ENCODE measurements around the gene MMP2.
A peak's percentile ranks its signal among the peaks of the same experiment; 100 is the strongest.

The MMP2 gene

DNA sequence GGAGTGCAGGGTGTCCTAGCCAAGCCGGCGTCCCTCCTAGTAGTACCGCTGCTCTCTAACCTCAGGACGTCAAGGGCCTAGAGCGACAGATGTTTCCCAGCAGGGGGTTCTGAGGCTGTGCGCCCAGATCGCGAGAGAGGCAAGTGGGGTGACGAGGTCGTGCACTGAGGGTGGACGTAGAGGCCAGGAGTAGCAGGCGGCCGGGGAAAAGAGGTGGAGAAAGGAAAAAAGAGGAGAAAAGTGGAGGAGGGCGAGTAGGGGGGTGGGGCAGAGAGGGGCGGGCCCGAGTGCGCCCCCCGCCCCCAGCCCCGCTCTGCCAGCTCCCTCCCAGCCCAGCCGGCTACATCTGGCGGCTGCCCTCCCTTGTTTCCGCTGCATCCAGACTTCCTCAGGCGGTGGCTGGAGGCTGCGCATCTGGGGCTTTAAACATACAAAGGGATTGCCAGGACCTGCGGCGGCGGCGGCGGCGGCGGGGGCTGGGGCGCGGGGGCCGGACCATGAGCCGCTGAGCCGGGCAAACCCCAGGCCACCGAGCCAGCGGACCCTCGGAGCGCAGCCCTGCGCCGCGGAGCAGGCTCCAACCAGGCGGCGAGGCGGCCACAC, at the start of gene MMP2:
TSS of gene MMP2 (plus strand) at position 372 of the 603 bp plus-strand sequence. CDS start 282 bp downstream, outside the sequence.
- FAIRE-seq (no peak), DNase-seq (ENCODE audit: insufficient read length, low spot score) (peak; percentile 48)
- TF ChIP-seq POLR2A (IDR thresholded peaks at IDR 0.05; ENCODE audit: low read depth, low read length), result no peak

DNA sequence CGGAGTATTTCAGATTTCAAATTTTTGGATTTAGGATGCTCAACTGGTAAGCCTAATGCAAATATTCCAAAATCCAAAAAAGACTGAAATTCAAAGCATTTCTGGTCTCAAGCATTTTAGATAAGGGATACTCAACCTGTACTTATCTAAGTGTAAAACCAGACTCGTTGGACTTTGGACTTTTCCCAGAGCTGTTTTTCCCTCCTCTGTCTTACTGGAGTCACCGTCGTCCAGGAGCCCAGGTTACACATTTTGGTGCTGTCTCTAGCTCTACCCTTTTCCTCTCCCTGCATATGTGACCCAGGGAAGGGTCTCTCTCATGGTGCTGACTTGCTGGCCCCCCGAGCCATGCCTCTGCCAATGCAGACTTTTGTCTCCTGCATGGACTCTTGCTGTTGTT, 46.0 kb upstream of the MMP2 start:
- TF ChIP-seq POLR2A (IDR thresholded peaks at IDR 0.05; ENCODE audit: low read depth, low read length), result no peak
- FAIRE-seq (no peak), DNase-seq (ENCODE audit: insufficient read length, low spot score) (no peak)

DNA sequence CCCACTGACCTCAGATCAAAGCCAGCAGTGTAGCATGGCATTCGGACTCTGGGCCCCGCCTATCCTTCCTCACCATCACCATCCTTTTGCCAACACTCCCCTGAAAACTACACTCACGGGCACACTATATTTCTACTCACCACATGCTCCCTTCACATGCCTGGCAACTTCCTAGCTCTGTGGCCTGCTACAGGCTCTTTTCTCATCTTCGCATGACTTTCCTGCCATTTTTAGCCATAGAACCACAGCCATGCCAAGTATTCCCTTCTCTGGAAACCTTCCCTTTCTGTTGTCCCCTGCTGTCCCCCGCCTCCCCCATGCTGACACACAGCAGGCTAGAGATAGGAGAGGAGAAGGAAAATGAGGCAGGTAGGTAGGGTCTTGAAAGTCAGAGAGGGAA, 45.5 kb upstream of the MMP2 start:
- FAIRE-seq, result no peak
- TF ChIP-seq POLR2A (IDR thresholded peaks at IDR 0.05; ENCODE audit: low read depth, low read length), result no peak
- DNase-seq (ENCODE audit: insufficient read length, low spot score), result no peak

DNA sequence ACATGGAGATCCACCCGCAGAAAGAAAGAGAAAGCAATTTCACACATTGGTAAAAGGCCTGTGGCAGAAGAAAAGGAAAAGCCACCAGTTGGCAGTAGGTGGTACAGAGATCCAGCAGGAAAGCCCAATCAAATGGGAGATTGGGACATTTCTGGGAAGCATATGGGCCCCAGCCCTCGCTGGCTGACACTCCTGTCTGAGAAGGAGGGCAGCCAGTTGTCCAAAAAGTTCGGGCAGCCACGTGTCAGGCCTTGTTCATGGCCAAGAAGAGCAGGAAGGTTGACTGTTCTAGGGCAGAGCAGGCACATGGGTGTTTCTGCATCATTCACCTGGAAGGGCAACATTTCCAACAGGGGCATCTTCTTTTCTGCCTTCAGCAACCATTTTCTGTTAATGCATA, 45.0 kb upstream of the MMP2 start:
- no peak for TF ChIP-seq POLR2A (IDR thresholded peaks at IDR 0.05; ENCODE audit: low read depth, low read length)
- FAIRE-seq, result no peak
- no peak for DNase-seq (ENCODE audit: insufficient read length, low spot score)

DNA sequence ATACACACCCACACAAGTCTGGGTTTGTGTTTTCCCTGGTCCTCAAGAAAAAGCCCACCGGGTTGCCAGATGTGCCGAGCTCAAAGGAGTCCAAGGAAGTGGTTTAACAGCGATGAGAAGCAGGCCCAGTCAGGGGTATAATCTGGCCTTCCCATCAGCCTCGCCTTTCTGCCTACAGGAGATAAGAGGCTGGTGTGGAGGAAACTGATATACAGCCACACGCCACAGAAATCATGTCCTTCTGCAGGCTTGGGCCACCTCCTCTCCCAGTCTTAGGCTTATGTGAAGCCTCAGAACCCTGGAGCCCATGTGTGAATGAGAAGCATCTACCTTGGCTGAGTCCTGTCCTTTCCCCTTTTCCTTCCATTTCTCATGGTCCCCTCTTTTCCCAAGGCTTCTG, 43.6 kb upstream of the MMP2 start:
- no peak for TF ChIP-seq POLR2A (IDR thresholded peaks at IDR 0.05; ENCODE audit: low read depth, low read length)
- FAIRE-seq (no peak), DNase-seq (ENCODE audit: insufficient read length, low spot score) (no peak)

DNA sequence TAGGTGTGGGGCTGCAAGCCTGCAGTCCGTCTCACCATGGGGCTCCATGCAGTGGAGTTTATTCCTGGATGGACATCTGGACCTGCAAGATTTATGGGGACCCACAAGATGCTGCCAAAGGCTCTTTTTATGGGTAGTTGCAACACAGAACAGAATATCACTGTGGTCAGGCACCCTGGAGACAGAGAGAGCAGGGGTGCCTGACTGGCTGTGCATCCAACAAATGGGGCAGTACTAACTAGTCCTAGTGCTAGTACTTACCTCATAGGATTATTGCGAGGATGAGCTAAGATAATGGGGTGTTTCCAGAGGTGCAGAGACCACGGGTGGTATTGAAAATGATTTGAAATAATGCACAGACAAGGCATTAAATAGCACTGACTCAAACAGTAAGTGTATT, 42.4 kb upstream of the MMP2 start:
- DNase-seq (ENCODE audit: insufficient read length, low spot score) (no peak), FAIRE-seq (no peak)
- TF ChIP-seq POLR2A (IDR thresholded peaks at IDR 0.05; ENCODE audit: low read depth, low read length), result no peak

DNA sequence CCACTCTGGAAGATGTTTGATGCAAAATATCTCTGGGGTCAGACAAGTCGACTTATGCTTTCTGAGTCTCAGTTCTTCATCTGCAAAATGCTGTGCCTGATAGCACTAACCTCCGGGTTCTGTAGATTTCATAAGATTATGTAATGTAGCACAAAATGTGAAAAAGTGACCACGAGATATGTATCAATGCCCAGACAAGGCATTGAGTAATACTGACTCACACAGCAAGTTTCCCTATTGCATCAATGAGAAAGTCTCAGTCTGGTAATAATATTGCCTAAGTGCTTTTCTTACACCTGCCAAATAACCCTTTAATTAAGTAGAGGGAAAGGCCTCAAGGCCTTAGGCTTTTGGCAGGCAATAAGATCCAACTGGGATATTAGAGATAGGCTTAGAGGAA, 41.4 kb upstream of the MMP2 start:
- no peak for TF ChIP-seq POLR2A (IDR thresholded peaks at IDR 0.05; ENCODE audit: low read depth, low read length)

DNA sequence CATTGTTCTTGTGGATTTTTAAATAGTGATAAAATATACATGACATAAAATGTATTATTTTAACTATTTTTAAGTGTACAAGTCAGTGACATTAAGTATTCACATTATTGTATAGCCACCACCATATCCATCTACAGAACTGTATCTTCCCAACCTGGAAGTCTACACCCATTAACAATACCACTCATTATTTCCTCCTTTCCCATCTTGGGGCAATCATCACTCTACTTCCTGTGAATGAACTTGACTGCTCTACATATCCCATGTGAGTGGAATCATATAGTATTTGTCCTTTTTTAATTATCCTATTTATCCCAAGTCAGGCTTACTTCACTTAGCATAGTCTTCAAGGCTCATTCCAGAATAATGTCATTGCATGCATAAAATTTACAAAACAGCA, 40.7 kb upstream of the MMP2 start:
- no peak for DNase-seq (ENCODE audit: insufficient read length, low spot score)
- no peak for FAIRE-seq
- TF ChIP-seq POLR2A (IDR thresholded peaks at IDR 0.05; ENCODE audit: low read depth, low read length), result no peak

More for the DNA sequence above, 41.4 kb upstream of the MMP2 start:
- FAIRE-seq (no peak), DNase-seq (ENCODE audit: insufficient read length, low spot score) (no peak)

DNA sequence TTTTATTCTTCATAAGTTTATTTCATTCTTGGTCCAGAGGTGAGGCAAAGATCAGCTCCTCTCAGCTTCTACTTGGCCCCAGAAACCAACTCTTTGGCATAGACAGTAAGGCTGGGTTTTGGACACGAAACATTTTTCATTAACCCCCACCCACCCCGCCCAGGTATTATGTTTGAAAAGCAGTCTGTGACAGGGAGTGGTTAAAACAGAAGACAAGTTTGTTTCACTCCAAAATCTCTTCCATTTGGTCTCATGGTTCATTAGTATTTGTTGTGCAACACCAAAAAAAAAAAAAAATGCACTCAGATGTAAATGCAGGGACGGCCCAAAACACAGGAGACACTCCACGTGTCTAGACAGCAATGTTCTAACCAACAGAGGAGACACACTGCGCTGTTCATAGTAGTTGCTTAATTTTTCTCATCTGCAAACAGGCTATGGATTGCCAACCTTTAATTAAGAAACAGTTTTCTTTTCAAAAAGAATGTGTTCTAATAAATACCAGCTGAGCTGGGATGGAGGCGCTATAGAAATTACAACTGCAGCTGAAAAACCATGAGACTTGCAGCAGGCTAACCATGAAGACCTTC, 39.8 kb upstream of the MMP2 start:
- no peak for FAIRE-seq
- no peak for TF ChIP-seq POLR2A (IDR thresholded peaks at IDR 0.05; ENCODE audit: low read depth, low read length)
- no peak for DNase-seq (ENCODE audit: insufficient read length, low spot score)

DNA sequence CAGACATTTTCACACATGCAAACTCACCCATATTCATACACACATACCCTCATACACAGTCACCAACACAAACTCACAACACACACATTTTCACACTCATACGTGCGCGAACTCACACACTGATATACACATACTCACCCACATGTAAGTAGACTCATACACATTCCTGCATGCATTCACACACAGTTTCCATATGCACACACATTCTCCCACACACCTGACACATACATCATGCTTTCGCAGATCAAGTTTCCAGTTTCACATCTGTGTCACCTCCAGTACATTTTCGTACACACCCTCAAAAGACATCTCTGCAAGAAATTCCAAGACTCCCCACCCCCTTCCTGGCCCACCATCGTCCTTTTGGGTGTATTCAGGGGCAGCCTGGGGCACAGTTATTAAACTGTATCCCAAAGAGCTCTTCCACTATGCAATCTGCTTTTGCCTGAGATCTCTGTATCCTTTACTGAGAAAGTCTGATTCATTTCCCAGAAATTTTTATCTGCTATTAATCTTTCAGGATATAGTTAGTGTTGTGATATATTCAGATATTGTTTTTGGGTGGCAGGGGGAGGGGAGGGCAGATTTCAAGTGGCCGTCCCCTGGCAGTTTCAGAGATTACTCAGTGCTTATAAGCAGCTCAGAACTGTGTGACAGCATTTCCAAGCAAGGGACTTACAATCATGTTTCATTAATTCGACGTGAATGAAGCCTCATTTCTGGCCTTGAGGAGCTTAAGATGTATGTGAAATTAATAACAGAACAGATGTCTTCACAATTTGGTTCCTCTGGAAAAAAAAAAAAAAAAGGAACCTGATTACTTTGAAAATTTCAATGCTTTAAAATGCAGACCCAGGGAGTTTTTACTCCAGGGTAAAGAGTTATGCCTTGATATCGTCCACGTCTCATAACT, 35.3 kb upstream of the MMP2 start:
- no peak for FAIRE-seq
- no peak for DNase-seq (ENCODE audit: insufficient read length, low spot score)
- no peak for TF ChIP-seq POLR2A (IDR thresholded peaks at IDR 0.05; ENCODE audit: low read depth, low read length)

DNA sequence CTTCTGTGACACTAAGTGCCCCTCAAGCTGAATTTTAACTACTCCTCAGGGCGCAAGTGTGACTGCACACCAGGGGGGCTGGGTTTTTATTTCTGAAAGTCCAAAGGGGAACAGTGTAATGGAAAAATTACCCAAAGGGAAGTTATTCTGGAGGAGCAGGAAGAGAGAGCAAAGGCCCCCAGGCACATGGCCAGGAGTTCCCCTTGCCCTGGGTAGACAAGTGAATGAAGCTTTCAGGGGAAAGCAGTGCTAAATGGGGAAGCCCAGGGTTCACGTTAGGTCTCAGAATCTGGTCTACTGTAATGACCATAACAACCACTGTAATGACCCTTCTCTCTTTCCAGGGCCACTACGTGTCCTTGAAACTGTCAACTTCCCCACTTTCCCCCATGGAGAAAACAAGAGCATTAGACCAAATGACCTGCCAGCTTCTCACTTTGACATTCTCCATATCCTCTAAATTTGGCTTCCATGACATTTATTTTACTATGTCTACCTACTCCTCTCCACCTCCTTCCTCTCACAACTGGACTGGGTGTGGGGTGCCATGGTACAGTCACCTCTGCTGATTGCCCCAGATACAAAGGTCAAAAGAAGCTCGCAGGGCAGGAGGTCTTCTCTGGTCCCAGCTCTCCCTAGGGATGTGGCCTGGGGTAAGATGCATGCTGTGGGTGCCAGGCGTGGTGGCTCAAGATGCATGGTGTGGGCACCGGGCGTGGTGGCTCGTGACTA, 34.1 kb upstream of the MMP2 start:
- DNase-seq (ENCODE audit: insufficient read length, low spot score) (no peak), FAIRE-seq (no peak)
- TF ChIP-seq POLR2A (IDR thresholded peaks at IDR 0.05; ENCODE audit: low read depth, low read length), result no peak

DNA sequence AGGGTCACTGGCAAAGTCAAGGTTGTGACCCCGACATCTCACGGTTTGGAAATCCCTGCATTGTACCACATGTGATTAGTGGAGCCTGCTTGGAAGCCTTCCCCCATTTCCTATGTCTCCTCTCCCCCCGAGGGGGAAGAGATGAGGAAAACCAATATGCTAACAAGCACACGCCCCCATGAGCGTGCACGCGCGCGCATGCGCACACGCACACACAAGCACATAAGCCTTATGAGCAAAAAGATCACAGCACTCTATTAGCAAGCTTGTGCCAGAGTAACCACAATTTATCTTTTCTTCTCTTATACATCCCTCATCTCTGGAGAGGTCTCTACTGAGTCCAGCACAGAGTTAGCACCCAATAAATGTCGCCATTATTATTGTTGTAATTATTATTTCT, 31.8 kb upstream of the MMP2 start:
- no peak for TF ChIP-seq POLR2A (IDR thresholded peaks at IDR 0.05; ENCODE audit: low read depth, low read length)
- FAIRE-seq, result no peak
- no peak for DNase-seq (ENCODE audit: insufficient read length, low spot score)

DNA sequence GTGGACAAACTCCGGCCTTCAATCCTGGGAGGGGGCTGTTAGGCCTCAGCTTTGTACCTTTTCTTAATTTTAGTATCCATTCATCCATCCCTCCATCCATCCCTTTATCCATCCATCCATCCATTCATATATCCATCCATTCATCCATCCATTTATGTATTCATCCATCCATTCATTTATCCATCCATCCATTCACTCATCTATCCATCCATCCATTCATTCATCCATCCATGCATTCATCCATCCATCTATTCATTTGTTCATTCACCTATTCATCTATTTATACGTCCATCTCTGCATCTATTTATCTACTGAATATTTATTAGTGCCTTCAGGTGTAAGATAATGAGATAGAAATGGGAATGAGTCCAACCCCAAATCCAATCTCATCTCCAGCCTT, 26.0 kb upstream of the MMP2 start:
- no peak for FAIRE-seq
- no peak for DNase-seq (ENCODE audit: insufficient read length, low spot score)
- TF ChIP-seq POLR2A (IDR thresholded peaks at IDR 0.05; ENCODE audit: low read depth, low read length), result no peak

DNA sequence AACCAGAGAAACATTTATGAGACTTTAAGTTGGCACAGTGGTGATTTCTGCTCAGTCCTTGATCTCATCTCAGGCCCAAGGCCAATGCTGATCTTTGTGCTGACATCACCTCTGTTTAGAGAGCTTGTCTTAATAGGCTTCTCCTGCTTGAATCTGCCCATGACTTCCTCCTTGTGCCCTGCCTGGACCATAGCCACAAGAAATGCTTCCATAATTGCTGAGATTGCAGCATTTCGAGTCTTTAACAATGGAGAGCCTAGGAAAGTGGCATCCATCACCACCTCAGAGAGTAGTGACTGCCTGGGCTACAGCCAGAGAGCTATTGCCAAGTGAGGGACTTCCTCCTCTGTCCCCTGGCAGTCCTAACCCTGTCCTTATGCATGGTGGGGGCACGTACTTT, 25.1 kb upstream of the MMP2 start:
- FAIRE-seq, result no peak
- no peak for TF ChIP-seq POLR2A (IDR thresholded peaks at IDR 0.05; ENCODE audit: low read depth, low read length)
- DNase-seq (ENCODE audit: insufficient read length, low spot score), result no peak
